Occipital lobe (tissue), 3 donors: ENCODE data around the gene CA14. TPM values are rescaled to one million over a fixed set of nuclear protein-coding genes. Genes with fewer than 3 reads are reported as not detected.
A peak's percentile ranks its signal among the peaks of the same experiment; 100 is the strongest.
"Not testable (repeated sequence)": the region's sequence is repeated elsewhere in the genome, so short reads cannot be mapped to it uniquely, and the experiment has no call there.

Experiments used
- DNase-seq: peaks from one replicate; lab custom pipeline; 2025; lab: John Stamatoyannopoulos, UW
- small RNA-seq: library from RNA; depleted of rRNA; stranded (forward); fragments of <200 nt; gene quantifications from one replicate; pipeline ENCODE3, GENCODE V24; 2014
- total RNA-seq: library from RNA; depleted of rRNA; stranded (reverse); fragments of >200 nt; gene quantifications from one replicate; pipeline ENCODE4 v1.2.3, GENCODE V29; 2014

The CA14 gene
- total RNA-seq, 1 donor from 2014 or later: 1.7 TPM

GRCh38 chr1:150280138-150280707 lies 22.6 kb downstream of the CA14 start:
- no peak for DNase-seq

- DNase-seq: peak; percentile 33
Observed at GRCh38 chr1:150281221-150281757, 23.7 kb downstream of the CA14 start.

GRCh38 chr1:150281758-150282557 lies 24.4 kb downstream of the CA14 start, which contains the start of gene CIART:
TSS of gene CIART (plus strand) at chr1:150282554. CDS start at chr1:150283268, 714 bp downstream.
- DNase-seq: peak; percentile 92

- peak; percentile 55 for DNase-seq
Observed at GRCh38 chr1:150282558-150282958, 25.0 kb downstream of the CA14 start.

- DNase-seq: no peak
Observed at GRCh38 chr1:150283260-150283659, 25.7 kb downstream of the CA14 start.

GRCh38 chr1:150288382-150288781 lies 30.8 kb downstream of the CA14 start:
- no peak for DNase-seq

- no peak for DNase-seq
Observed at GRCh38 chr1:150288822-150289221, 31.2 kb downstream of the CA14 start.

- DNase-seq: peak; percentile 88
Observed at GRCh38 chr1:150293433-150294253, 36.1 kb downstream of the CA14 start, which contains the start of gene MRPS21. TSS of gene MRPS21 (plus strand) at chr1:150293861. CDS start at chr1:150294367, 506 bp downstream.

- no peak for DNase-seq
Observed at GRCh38 chr1:150295476-150295875, 37.9 kb downstream of the CA14 start.

GRCh38 chr1:150299716-150300115 lies 42.1 kb downstream of the CA14 start:
- DNase-seq: no peak

GRCh38 chr1:150302338-150302737 lies 44.8 kb downstream of the CA14 start:
- peak; percentile 53 for DNase-seq

GRCh38 chr1:150302902-150303301 lies 45.3 kb downstream of the CA14 start:
- DNase-seq: no peak

GRCh38 chr1:150308585-150308984 lies 51.0 kb downstream of the CA14 start:
- DNase-seq: not testable (repeated sequence)

GRCh38 chr1:150309758-150310508 lies 52.4 kb downstream of the CA14 start:
- no peak for DNase-seq

- DNase-seq: no peak
Observed at GRCh38 chr1:150311762-150312161, 54.2 kb downstream of the CA14 start.

Small RNA genes within 50 kb of the gene (small RNA-seq; reads per million reads assigned to genes)
- gene RN7SL480P: not detected
- gene RNU2-17P: 9.4 reads per million, percentile 92 among the genes with 10 or more reads in this experiment

Other genes starting within 250 kb of the CA14 start
- 7.3 TPM for gene OTUD7B, start 247.0 kb upstream of the CA14 start, total RNA-seq
- 84.2 TPM for gene VPS45, start 190.0 kb upstream of the CA14 start, total RNA-seq
- 52.7 TPM for gene PLEKHO1, start 107.9 kb upstream of the CA14 start, total RNA-seq
- 20.3 TPM for gene ANP32E, start 21.7 kb upstream of the CA14 start, total RNA-seq
- 76.7 TPM for gene APH1A, start 11.2 kb downstream of the CA14 start, total RNA-seq
- 9.2 TPM for gene C1orf54, start 15.0 kb downstream of the CA14 start, total RNA-seq
- gene CIART, start 24.8 kb downstream of the CA14 start, total RNA-seq: 2.5 TPM
- gene MRPS21, start 36.1 kb downstream of the CA14 start, total RNA-seq: 69.3 TPM
- 43.0 TPM for gene PRPF3, start 63.8 kb downstream of the CA14 start, total RNA-seq
- 17.2 TPM for gene RPRD2, start 106.4 kb downstream of the CA14 start, total RNA-seq
- 17.6 TPM for gene TARS2, start 229.6 kb downstream of the CA14 start, total RNA-seq